SK-N-SH (cell line): ENCODE results near the gene NPFF. TPM values are rescaled to one million over a fixed set of nuclear protein-coding genes. Genes with fewer than 3 reads are reported as not detected.
A peak's percentile ranks its signal among the peaks of the same experiment; 100 is the strongest.

Source experiments
- CTCF ChIA-PET: fragments of 300-600, 350-600 bp; formaldehyde crosslinking; extraction: SDS; loops from one replicate; lab custom pipeline; 2021; lab: Yijun Ruan, JAX
- POLR2A ChIA-PET: fragments of 350-600 bp; sonication (Branson Sonifier 250); formaldehyde crosslinking; extraction: SDS; loops from one replicate; lab custom pipeline; 2020; ENCODE audit warnings: antibody characterized with exemption, inconsistent platforms; lab: Yijun Ruan, JAX
- DNase-seq: peaks from one replicate; pipeline ENCODE4 v3.0.0; 2012
- H2AFZ ChIP-seq: fragments of 200-600 bp; sonication (generic); 2 replicates; pipeline ENCODE4 v1.8.1; 2016; ENCODE audit warnings: antibody characterized with exemption, mild to moderate bottlenecking, low read depth
- H3F3A ChIP-seq: fragments of 200-600 bp; sonication (generic); replicated peaks from 2 replicates; pipeline ENCODE3; 2016; ENCODE audit warnings: antibody characterized with exemption, mild to moderate bottlenecking; ENCODE audit not compliant: insufficient read depth
- H3K27ac ChIP-seq, 2 experiments: fragments of 200-500 bp in 1 of 2; fragments of 200-600 bp in 1 of 2; sonication (Bioruptor generic) in 1 of 2; sonication (generic), shearing (Covaris generic) in 1 of 2; 2 replicates each; pipeline versions ENCODE4 v1.5.1 to v1.6.1; 2014 to 2016; ENCODE audit warnings: low read depth in 2 of 2, inconsistent platforms in 1 of 2, low read length in 1 of 2, mild to moderate bottlenecking in 1 of 2, mixed read lengths in 1 of 2
- H3K27me3 ChIP-seq: fragments of 200-600 bp; sonication (generic), shearing (Covaris generic); 2 replicates; pipeline ENCODE4 v1.6.1; 2016; ENCODE audit warnings: mixed run types; ENCODE audit not compliant: insufficient read depth
- H3K36me3 ChIP-seq, 2 experiments: fragments of 200-500 bp in 1 of 2; fragments of 200-600 bp in 1 of 2; sonication (Bioruptor generic) in 1 of 2; sonication (generic) in 1 of 2; replicated peaks in 1 of 2; 2 replicates each; pipeline versions ENCODE3 to v1.5.1; 2014 to 2016; ENCODE audit warnings: low read length in 1 of 2, mild to moderate bottlenecking in 1 of 2; ENCODE audit not compliant: insufficient read depth in 2 of 2, control insufficient read depth in 1 of 2
- H3K4me1 ChIP-seq, 2 experiments: fragments of 200-500 bp in 1 of 2; fragments of 200-600 bp in 1 of 2; sonication (Bioruptor generic) in 1 of 2; sonication (generic), shearing (Covaris generic) in 1 of 2; 2 replicates each; pipeline versions ENCODE4 v1.5.1 to v1.6.1; 2014 to 2016; ENCODE audit warnings: low read depth in 1 of 2, low read length in 1 of 2, mixed run types in 1 of 2; ENCODE audit not compliant: insufficient read depth in 2 of 2, control insufficient read depth in 1 of 2
- H3K4me2 ChIP-seq: fragments of 200-600 bp; sonication (generic), shearing (Covaris generic); 2 replicates; pipeline ENCODE4 v1.6.1; 2017; ENCODE audit warnings: mixed run types
- H3K4me3 ChIP-seq, 2 experiments: fragments of 200-500 bp in 1 of 2; fragments of 200-600 bp in 1 of 2; sonication (Bioruptor generic) in 1 of 2; sonication (generic), shearing (Covaris generic) in 1 of 2; 2 replicates each; pipeline versions ENCODE4 v1.5.1 to v1.8.1; 2014 to 2016; ENCODE audit warnings: low read depth in 2 of 2, inconsistent platforms in 1 of 2, low read length in 1 of 2, mild to moderate bottlenecking in 1 of 2, mixed read lengths in 1 of 2, moderate library complexity in 1 of 2
- H3K79me2 ChIP-seq: fragments of 200-600 bp; sonication (generic); 2 replicates; pipeline ENCODE4 v1.8.1; 2017; ENCODE audit warnings: mild to moderate bottlenecking; ENCODE audit not compliant: insufficient read depth
- H3K9ac ChIP-seq: fragments of 200-600 bp; sonication (generic); 2 replicates; pipeline ENCODE4 v1.6.1; 2017; ENCODE audit warnings: mixed run types
- H3K9me2 ChIP-seq: fragments of 200-600 bp; sonication (generic); 2 replicates; pipeline ENCODE4 v1.6.1; 2017; ENCODE audit warnings: mixed run types
- H3K9me3 ChIP-seq: fragments of 200-600 bp; sonication (generic); 2 replicates; pipeline ENCODE4 v1.6.1; 2017; ENCODE audit warnings: mixed run types, mild to moderate bottlenecking, moderate library complexity
- H4K20me1 ChIP-seq: fragments of 200-600 bp; sonication (generic); 2 replicates; pipeline ENCODE4 v1.6.1; 2017; ENCODE audit warnings: mild to moderate bottlenecking, mixed run types; ENCODE audit not compliant: insufficient read depth
- CHD2 ChIP-seq: fragments of 150-350 bp; IDR thresholded peaks from 2 replicates; pipeline ENCODE4 v1.6.1; 2018; ENCODE audit warnings: low read length; ENCODE audit not compliant: partially characterized antibody
- EP300 ChIP-seq, 2 experiments: IDR thresholded peaks; 2 replicates each; pipeline versions ENCODE4 v1.4.0 to v1.6.1; 2012; ENCODE audit warnings: borderline replicate concordance in 1 of 2, low read depth in 1 of 2, low read length in 1 of 2
- EZH2phosphoT487 ChIP-seq: fragments of 200-600 bp; sonication (generic); IDR thresholded peaks from 2 replicates; pipeline ENCODE4 v1.6.1; 2017; ENCODE audit warnings: low read depth, mixed run types, mild to moderate bottlenecking, antibody characterized with exemption, moderate library complexity, borderline replicate concordance
- FOXM1 ChIP-seq: IDR thresholded peaks from 2 replicates; pipeline ENCODE4 v1.4.0; 2012; ENCODE audit warnings: low read depth, mild to moderate bottlenecking
- JUND ChIP-seq: IDR thresholded peaks from 2 replicates; pipeline ENCODE4 v1.4.0; 2012
- MEF2A ChIP-seq: IDR thresholded peaks from 2 replicates; pipeline ENCODE4 v1.4.0; 2012; ENCODE audit warnings: low read depth, borderline replicate concordance
- MXI1 ChIP-seq: IDR thresholded peaks from 2 replicates; pipeline ENCODE4 v1.6.1; 2012; ENCODE audit warnings: mild to moderate bottlenecking, low read depth, low read length, improper control_type of control experiment
- SMC3 ChIP-seq: IDR thresholded peaks from 2 replicates; pipeline ENCODE4 v1.6.1; 2012; ENCODE audit warnings: low read depth, low read length, improper control_type of control experiment
- YY1 ChIP-seq: IDR thresholded peaks from 2 replicates; pipeline ENCODE4 v1.4.0; 2012; ENCODE audit warnings: low read depth, mild to moderate bottlenecking
- WGBS: methylation state at CpG from one replicate; pipeline ENCODE4 v1.1.6; 2017; ENCODE audit warnings: low lambda C conversion rate; 5-methylcytosine and 5-hydroxymethylcytosine counted together
- polyA plus RNA-seq, 3 experiments: library from polyadenylated mRNA; depleted of rRNA; stranded (reverse); fragments of >200 nt; gene quantifications; 2 replicates each; pipeline ENCODE4 v1.2.3, GENCODE V29; 2012
- TF ChIP-seq, protein P1 (sequence below): fragments of 150-350 bp; IDR thresholded peaks from 2 replicates; pipeline ENCODE4 v1.6.1; 2016; ENCODE audit warnings: mild to moderate bottlenecking, low read depth, low read length

NPFF gene
- polyA plus RNA-seq (2012; rRNA removed) = 0.13 TPM in 1 of 2 replicates, not detected in the other
- polyA plus RNA-seq (2012; cell fraction: cytosol; rRNA removed) = not detected in 2 replicates
- polyA plus RNA-seq (2012; cell fraction: nucleus; rRNA removed) = 0.40 and 0.66 TPM in 2 replicates

DNA sequence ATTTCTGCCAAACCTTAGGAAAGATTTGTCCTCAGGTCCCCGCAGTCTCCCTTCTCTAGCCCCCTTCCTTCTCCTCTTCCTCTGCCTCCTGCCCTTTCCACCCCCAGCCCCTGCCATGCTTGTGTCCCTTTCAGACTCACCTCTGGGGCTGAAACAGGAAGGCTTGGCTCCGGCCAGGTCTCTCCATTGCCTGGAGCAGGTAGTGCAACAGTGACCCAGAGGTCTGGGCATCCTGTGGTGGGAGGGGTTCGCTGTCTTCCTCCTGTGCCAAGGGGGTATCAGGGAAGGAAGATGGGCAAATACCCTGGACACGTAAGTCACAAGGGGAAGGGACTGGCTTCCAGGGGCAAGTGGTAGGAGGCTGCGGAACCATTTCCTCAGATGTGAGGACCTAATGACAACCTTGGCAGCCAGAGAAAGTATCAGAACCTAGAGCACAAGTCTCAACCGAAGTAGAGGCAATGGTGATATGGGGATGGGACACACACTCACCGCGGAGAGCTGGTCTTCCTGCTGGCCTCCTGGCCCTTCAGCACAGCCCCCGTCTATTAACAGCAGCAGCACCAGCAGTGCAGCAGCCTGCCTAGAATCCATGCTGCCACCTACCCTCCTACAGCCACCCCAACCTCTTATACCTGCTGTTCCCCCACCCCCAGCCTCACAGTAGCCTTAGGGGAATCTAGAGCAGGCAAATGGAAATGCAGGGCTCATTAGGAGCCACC lies at the start of gene NPFF:
TSS of gene NPFF (minus strand) at position 604 of the 722 bp plus-strand sequence. CDS start at position 594, 10 bp downstream.
- POLR2A ChIA-PET = interaction anchor here (1.0 kb wide), 1 partner anchor 155 kb away, joined by 3 read pairs; no protein-coding TSS in a partner anchor
- H3K9ac ChIP-seq = no peak within 1 kb of the TSS
- CTCF ChIA-PET = interaction anchor here (2.3 to 4.0 kb wide), 7 partner anchors 8 to 180 kb away, joined by 9 to 26 read pairs (median 18); partner anchors contain the start of gene MAP3K12

GRCh38 chr12:53552361-53553327 lies 45.4 kb upstream of the NPFF start:
- Histone ChIP-seq H4K20me1 (no peaks in the 10 kb centered on the region), H3K27ac (no peak overlapping the region), H3K9ac (no peak overlapping the region), H3K4me1 (no peaks in the 10 kb centered on the region), H3K36me3 (peaks cover 0 to 38% of the 10 kb centered on the region in 2 experiments), H3K9me3 (no peaks in the 10 kb centered on the region), H3K27me3 (no peaks in the 10 kb centered on the region), H3F3A (no peaks in the 10 kb centered on the region), H3K4me3 (no peak overlapping the region), H2AFZ (no peak overlapping the region), H3K79me2 (no peaks in the 10 kb centered on the region), H3K9me2 (no peaks in the 10 kb centered on the region), H3K4me2 (no peak overlapping the region)
- TF ChIP-seq YY1 = no peak
- no peak for TF ChIP-seq MEF2A
- TF ChIP-seq SMC3 = no peak
- TF ChIP-seq EP300 (IDR thresholded peaks at IDR 0.05; ENCODE audit: borderline replicate concordance in 1 of 2, low read depth in 1 of 2, low read length in 1 of 2) = no peak
- TF ChIP-seq MXI1 = no peak
- TF ChIP-seq, protein P1, sequence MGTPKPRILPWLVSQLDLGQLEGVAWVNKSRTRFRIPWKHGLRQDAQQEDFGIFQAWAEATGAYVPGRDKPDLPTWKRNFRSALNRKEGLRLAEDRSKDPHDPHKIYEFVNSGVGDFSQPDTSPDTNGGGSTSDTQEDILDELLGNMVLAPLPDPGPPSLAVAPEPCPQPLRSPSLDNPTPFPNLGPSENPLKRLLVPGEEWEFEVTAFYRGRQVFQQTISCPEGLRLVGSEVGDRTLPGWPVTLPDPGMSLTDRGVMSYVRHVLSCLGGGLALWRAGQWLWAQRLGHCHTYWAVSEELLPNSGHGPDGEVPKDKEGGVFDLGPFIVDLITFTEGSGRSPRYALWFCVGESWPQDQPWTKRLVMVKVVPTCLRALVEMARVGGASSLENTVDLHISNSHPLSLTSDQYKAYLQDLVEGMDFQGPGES = no peak
- TF ChIP-seq JUND = no peak
- TF ChIP-seq EZH2phosphoT487 = no peak
- WGBS = 88% methylated on average over 13 of the region's 14 CpGs
- ChIA-PET CTCF (interaction anchor here (1.0 to 1.9 kb wide), 3 partner anchors 9 to 194 kb away, joined by 3 to 6 read pairs (median 5); partner anchors contain the start of gene ATP5MC2), POLR2A (interaction anchor here (0.6 kb wide), 2 partner anchors 19 to 55 kb away, joined by 3 to 4 read pairs; no protein-coding TSS in a partner anchor)
- DNase-seq = no peak

More for the DNA sequence above, at the start of gene NPFF:
- peaks cover 18% of the 10 kb centered on the region for H3K79me2 ChIP-seq
- DNase-seq = no peak
- H2AFZ ChIP-seq = no peak within 1 kb of the TSS
- peak within 1 kb of the TSS in 1 of 2 experiments; percentile 21; a peak in 1 of 4 replicates for H3K4me3 ChIP-seq
- 92% methylated on average over 6 of the region's 9 CpGs for WGBS
- H4K20me1 ChIP-seq = no peaks in the 10 kb centered on the region
- H3K27me3 ChIP-seq = no peaks in the 10 kb centered on the region
- H3K27ac ChIP-seq = peak within 1 kb of the TSS in 1 of 2 experiments; percentile 54; a peak in 2 of 4 replicates
- TF ChIP-seq CHD2 (no peak), FOXM1 (no peak)
- no peaks in the 10 kb centered on the region for H3K9me3 ChIP-seq
- peaks cover 12 to 23% of the 10 kb centered on the region in 2 experiments for H3K4me1 ChIP-seq
- H3K4me2 ChIP-seq = peak within 1 kb of the TSS; percentile 42; the same call in 1 of the 2 replicates
- no peaks in the 10 kb centered on the region for H3K9me2 ChIP-seq
- H3K36me3 ChIP-seq = peaks cover 16 to 46% of the 10 kb centered on the region in 2 experiments
- H3F3A ChIP-seq = peaks cover 32% of the 10 kb centered on the region
